Right atrium auricular region (tissue), 2 donors: ENCODE results near the gene RNF17. TPM values are rescaled to one million over a fixed set of nuclear protein-coding genes. Genes with fewer than 3 reads are reported as not detected.

ENCODE experiments used
- DNase-seq: peaks from one replicate; pipeline ENCODE4 v3.0.0-alpha.2; 2019; ENCODE audit warnings: low spot score
- H3K27ac ChIP-seq, 2 donors: fragments of 200-600 bp; sonication (generic); 1 replicate in 1 of 2; 2 replicates in 1 of 2; pipeline ENCODE4 v1.5.1; 2016 to 2019
- H3K27me3 ChIP-seq, 2 donors: fragments of 200-600 bp; sonication (generic); one replicate each; pipeline versions ENCODE4 v1.5.1 to v1.6.0; 2017 to 2019
- H3K36me3 ChIP-seq: fragments of 200-600 bp; sonication (generic); one replicate; pipeline ENCODE4 v1.5.1; 2016
- H3K4me1 ChIP-seq, 2 donors: fragments of 200-600 bp; sonication (generic); one replicate each; pipeline versions ENCODE4 v1.5.1 to v1.6.0; 2017 to 2019
- H3K4me3 ChIP-seq, 2 donors: fragments of 200-600 bp; sonication (generic); 1 replicate in 1 of 2; 2 replicates in 1 of 2; pipeline ENCODE4 v1.5.1; 2017 to 2019; ENCODE audit warnings: mild to moderate bottlenecking in 1 of 2, moderate library complexity in 1 of 2
- H3K9me3 ChIP-seq, 2 donors: fragments of 200-600 bp; sonication (generic); one replicate each; pipeline ENCODE4 v1.5.1; 2019
- total RNA-seq, 2 donors: library from RNA; depleted of rRNA; stranded (reverse); fragments of >200 nt; gene quantifications; one replicate each; pipeline ENCODE4 v1.1.0, GENCODE V29; 2016
- TF ChIP-seq, protein P1 (sequence below), 2 donors: fragments of 200-600 bp; sonication (generic); IDR thresholded peaks; one replicate each; pipeline ENCODE4 v1.5.1; 2019; ENCODE audit warnings: antibody characterized with exemption in 2 of 2

The RNF17 gene
- total RNA-seq: not detected

GRCh38 chr13:24763596-24764275 is at the start of gene RNF17:
TSS of gene RNF17 (plus strand) at chr13:24764169. CDS start at chr13:24764204, 35 bp downstream.
- no peak for DNase-seq
- Histone ChIP-seq H3K27me3 (no peaks in the 10 kb centered on the region), H3K36me3 (no peaks in the 10 kb centered on the region), H3K27ac (no peak within 1 kb of the TSS), H3K4me1 (no peaks in the 10 kb centered on the region), H3K9me3 (no peaks in the 10 kb centered on the region), H3K4me3 (no peak within 1 kb of the TSS)
- TF ChIP-seq, protein P1, sequence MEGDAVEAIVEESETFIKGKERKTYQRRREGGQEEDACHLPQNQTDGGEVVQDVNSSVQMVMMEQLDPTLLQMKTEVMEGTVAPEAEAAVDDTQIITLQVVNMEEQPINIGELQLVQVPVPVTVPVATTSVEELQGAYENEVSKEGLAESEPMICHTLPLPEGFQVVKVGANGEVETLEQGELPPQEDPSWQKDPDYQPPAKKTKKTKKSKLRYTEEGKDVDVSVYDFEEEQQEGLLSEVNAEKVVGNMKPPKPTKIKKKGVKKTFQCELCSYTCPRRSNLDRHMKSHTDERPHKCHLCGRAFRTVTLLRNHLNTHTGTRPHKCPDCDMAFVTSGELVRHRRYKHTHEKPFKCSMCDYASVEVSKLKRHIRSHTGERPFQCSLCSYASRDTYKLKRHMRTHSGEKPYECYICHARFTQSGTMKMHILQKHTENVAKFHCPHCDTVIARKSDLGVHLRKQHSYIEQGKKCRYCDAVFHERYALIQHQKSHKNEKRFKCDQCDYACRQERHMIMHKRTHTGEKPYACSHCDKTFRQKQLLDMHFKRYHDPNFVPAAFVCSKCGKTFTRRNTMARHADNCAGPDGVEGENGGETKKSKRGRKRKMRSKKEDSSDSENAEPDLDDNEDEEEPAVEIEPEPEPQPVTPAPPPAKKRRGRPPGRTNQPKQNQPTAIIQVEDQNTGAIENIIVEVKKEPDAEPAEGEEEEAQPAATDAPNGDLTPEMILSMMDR (IDR thresholded peaks at IDR 0.05): no peak

- Histone ChIP-seq H3K27ac (no peak overlapping the region), H3K9me3 (no peaks in the 10 kb centered on the region), H3K36me3 (no peaks in the 10 kb centered on the region), H3K4me1 (peaks cover 0 to 10% of the 10 kb centered on the region in 2 donors), H3K4me3 (no peak overlapping the region), H3K27me3 (no peaks in the 10 kb centered on the region)
- no peak for DNase-seq
- TF ChIP-seq, protein P1 (IDR thresholded peaks at IDR 0.05): no peak
These were observed 48.0 kb upstream of the RNF17 start for GRCh38 chr13:24716011-24716410.

GRCh38 chr13:24716446-24716845 is 47.5 kb upstream of the RNF17 start:
- Histone ChIP-seq H3K4me3 (no peak overlapping the region), H3K27me3 (no peaks in the 10 kb centered on the region), H3K9me3 (no peaks in the 10 kb centered on the region), H3K36me3 (no peaks in the 10 kb centered on the region), H3K4me1 (peaks cover 0 to 10% of the 10 kb centered on the region in 2 donors), H3K27ac (no peak overlapping the region)
- TF ChIP-seq, protein P1 (IDR thresholded peaks at IDR 0.05): no peak
- DNase-seq: no peak

- Histone ChIP-seq H3K4me1 (peaks cover 0 to 10% of the 10 kb centered on the region in 2 donors), H3K27me3 (no peaks in the 10 kb centered on the region), H3K36me3 (no peaks in the 10 kb centered on the region), H3K9me3 (no peaks in the 10 kb centered on the region), H3K27ac (no peak overlapping the region), H3K4me3 (no peak overlapping the region)
- no peak for DNase-seq
- TF ChIP-seq, protein P1 (IDR thresholded peaks at IDR 0.05): no peak
These were observed 46.8 kb upstream of the RNF17 start for GRCh38 chr13:24717217-24717616.

DNA sequence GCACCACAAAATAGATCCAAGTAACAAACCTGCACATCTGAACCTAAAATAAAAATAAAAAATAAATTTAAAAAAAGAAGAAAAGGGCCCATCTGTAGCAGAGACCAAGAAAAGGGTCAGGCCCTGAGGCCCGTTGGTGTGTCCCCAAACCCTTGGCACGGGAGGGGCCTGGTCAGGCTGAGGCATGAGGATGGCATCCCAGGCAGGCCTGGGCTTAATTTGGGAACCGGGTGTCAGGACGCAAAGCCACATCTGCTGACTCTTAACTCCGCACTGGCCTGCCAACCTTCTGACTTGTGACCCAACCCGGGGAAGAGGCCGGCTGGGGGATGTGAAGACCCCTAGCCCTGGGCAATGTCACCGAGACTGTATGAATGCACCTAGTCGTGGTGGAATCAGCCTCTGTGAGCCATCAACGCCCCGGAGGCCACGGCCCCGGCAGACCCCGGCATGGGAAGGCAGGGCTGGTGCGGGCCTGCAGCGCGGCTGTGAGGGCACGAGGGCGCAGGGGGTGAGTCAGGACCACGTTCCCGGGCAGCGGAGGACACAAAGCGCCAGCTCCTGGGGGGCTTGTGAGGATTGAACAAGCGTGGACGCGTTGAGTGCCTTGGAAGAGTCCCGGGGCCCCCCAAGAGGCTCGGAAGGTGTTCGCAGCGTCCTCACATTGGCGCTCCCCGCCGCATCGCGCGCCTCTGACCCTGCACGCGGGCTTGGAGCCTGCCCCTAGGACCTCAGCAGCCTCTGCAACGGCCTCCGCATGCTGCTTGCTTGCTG is 45.6 kb upstream of the RNF17 start:
- Histone ChIP-seq H3K27ac (no peak overlapping the region), H3K36me3 (no peaks in the 10 kb centered on the region), H3K9me3 (no peaks in the 10 kb centered on the region), H3K4me1 (no peaks in the 10 kb centered on the region), H3K27me3 (no peaks in the 10 kb centered on the region), H3K4me3 (no peak overlapping the region)
- TF ChIP-seq, protein P1 (IDR thresholded peaks at IDR 0.05): no peak
- DNase-seq: no peak
